ENCODE measurements around the gene PKD2. TPM values are rescaled to one million over a fixed set of nuclear protein-coding genes. Genes with fewer than 3 reads are reported as not detected.

Gene PKD2
- total and polyA plus RNA-seq, 12 donors: 6.5 to 21.5 (median 14.4) TPM

- TF ChIP-seq CTCF (IDR thresholded peaks at IDR 0.05): no peak
- Histone ChIP-seq H3K4me1 (peaks cover 7 to 69% (median 43%) of the 10 kb centered on the region in 9 donors), H3K27me3 (no peaks in the 10 kb centered on the region), H3K9me3 (no peaks in the 10 kb centered on the region), H3K4me3 (peak overlapping the region in 2 of 10 donors; percentile 74 to 87), H3K27ac (no peak overlapping the region), H3K36me3 (no peaks in the 10 kb centered on the region)
- intact Hi-C loops (cut with DNase I): no loop called here
- DNase-seq (no peak), ATAC-seq (no peak)
- WGBS, 2 donors: 80 to 83% methylated on average over 5 of the region's 5 CpGs
Observed at GRCh38 chr4:88009871-88010270, 2.4 kb downstream of the PKD2 start.

GRCh38 chr4:88010966-88011365 is 3.5 kb downstream of the PKD2 start:
- DNase-seq (no peak), ATAC-seq (no peak)
- H3K4me1 ChIP-seq: peaks cover 7 to 71% (median 47%) of the 10 kb centered on the region in 9 donors
- no peaks in the 10 kb centered on the region for H3K27me3 ChIP-seq
- no peak overlapping the region for H3K27ac ChIP-seq
- H3K36me3 ChIP-seq: no peaks in the 10 kb centered on the region
- no peak overlapping the region for H3K4me3 ChIP-seq
- 64 to 75% methylated on average over 2 of the region's 2 CpGs for WGBS, 2 donors
- no peak for TF ChIP-seq CTCF (IDR thresholded peaks at IDR 0.05)
- H3K9me3 ChIP-seq: no peaks in the 10 kb centered on the region
- intact Hi-C loops (cut with DNase I): no loop called here

GRCh38 chr4:88012647-88013046 is 5.2 kb downstream of the PKD2 start:
- ATAC-seq: no peak
- WGBS, 2 donors: 83 to 89% methylated on average over 3 of the region's 3 CpGs
- H3K27ac ChIP-seq: no peak overlapping the region
- no peaks in the 10 kb centered on the region for H3K36me3 ChIP-seq
- intact Hi-C loops (cut with DNase I): no loop called here
- peaks cover 7 to 82% (median 55%) of the 10 kb centered on the region in 9 donors for H3K4me1 ChIP-seq
- no peak for DNase-seq
- no peak overlapping the region for H3K4me3 ChIP-seq
- TF ChIP-seq CTCF (IDR thresholded peaks at IDR 0.05): no peak
- no peaks in the 10 kb centered on the region for H3K27me3 ChIP-seq
- no peaks in the 10 kb centered on the region for H3K9me3 ChIP-seq

GRCh38 chr4:88014386-88014905 is 7.0 kb downstream of the PKD2 start:
- no peaks in the 10 kb centered on the region for H3K9me3 ChIP-seq
- TF ChIP-seq CTCF (IDR thresholded peaks at IDR 0.05): no peak
- H3K4me1 ChIP-seq: peaks cover 7 to 88% (median 62%) of the 10 kb centered on the region in 9 donors
- 92 to 94% methylated on average over 3 of the region's 3 CpGs for WGBS, 2 donors
- peaks cover 0 to 2% (median 0%) of the 10 kb centered on the region in 9 donors for H3K36me3 ChIP-seq
- no peak for DNase-seq
- no peak for ATAC-seq
- no peaks in the 10 kb centered on the region for H3K27me3 ChIP-seq
- H3K27ac ChIP-seq: no peak overlapping the region
- intact Hi-C loops (cut with DNase I): no loop called here
- H3K4me3 ChIP-seq: no peak overlapping the region
